K562 (cell line): ENCODE data around the gene ZNF106. TPM values are rescaled to one million over a fixed set of nuclear protein-coding genes. Genes with fewer than 3 reads are reported as not detected.

Experiments
- ATF6 ChIP-seq: sonication (generic); formaldehyde crosslinking; IDR thresholded peaks from 2 replicates; pipeline ENCODE4 v1.4.0; 2020; ENCODE audit warnings: mild to moderate bottlenecking, missing genetic modification reagents
- ELF4 ChIP-seq: fragments of 450-650 bp; formaldehyde crosslinking; IDR thresholded peaks from 2 replicates; pipeline ENCODE4 v1.4.0; 2022; ENCODE audit warnings: missing genetic modification characterization
- ETS1 ChIP-seq: conservative IDR thresholded peaks from 2 replicates; pipeline ENCODE4 v1.6.1; 2011; ENCODE audit warnings: low read depth, mild to moderate bottlenecking, low read length; ENCODE audit not compliant: control insufficient read depth
- GTF2A2 ChIP-seq: IDR thresholded peaks from 2 replicates; pipeline ENCODE4 v1.6.1; 2016; ENCODE audit warnings: mild to moderate bottlenecking, missing genetic modification characterization, missing compliant biosample characterization
- HNRNPL ChIP-seq: fragments of 200-400 bp; formaldehyde crosslinking; IDR thresholded peaks from 2 replicates; pipeline ENCODE4 v1.6.1; 2017; ENCODE audit warnings: low read depth, mild to moderate bottlenecking, low read length
- LEF1 ChIP-seq: fragments of 450-650 bp; IDR thresholded peaks from 2 replicates; pipeline ENCODE4 v1.6.1; 2016; ENCODE audit warnings: mild to moderate bottlenecking
- MAFK ChIP-seq: IDR thresholded peaks from 2 replicates; pipeline ENCODE4 v1.6.1; 2011; ENCODE audit warnings: low read length, improper control_type of control experiment
- MAX ChIP-seq: sonication (generic); formaldehyde crosslinking; IDR thresholded peaks from 2 replicates; pipeline ENCODE4 v1.9.0; 2022; ENCODE audit warnings: mild to moderate bottlenecking, missing genetic modification reagents
- MECOM ChIP-seq: fragments of 250-450 bp; sonication (Bioruptor Pico); IDR thresholded peaks from 2 replicates; pipeline ENCODE4 v1.8.0; 2022; ENCODE audit warnings: inconsistent platforms
- MEIS2 ChIP-seq: fragments of 450-650 bp; IDR thresholded peaks from 2 replicates; pipeline ENCODE4 v1.6.1; 2014; ENCODE audit warnings: mild to moderate bottlenecking; ENCODE audit not compliant: partially characterized antibody
- MTA2 ChIP-seq: fragments of 450-650 bp; IDR thresholded peaks from 2 replicates; pipeline ENCODE4 v1.6.1; 2016; ENCODE audit warnings: low read depth
- RFX7 ChIP-seq: fragments of 250-450 bp; sonication (Bioruptor Pico); IDR thresholded peaks from 2 replicates; pipeline ENCODE4 v1.5.1; 2021; ENCODE audit warnings: mild to moderate bottlenecking
- TAL1 ChIP-seq: fragments of 450-650 bp; IDR thresholded peaks from 2 replicates; pipeline ENCODE4 v1.6.1; 2016; ENCODE audit warnings: mild to moderate bottlenecking
- TBL1XR1 ChIP-seq, 2 experiments: IDR thresholded peaks; 2 replicates each; pipeline ENCODE4 v1.6.1; 2012; ENCODE audit warnings: improper control_type of control experiment in 2 of 2, low read length in 2 of 2, mild to moderate bottlenecking in 1 of 2
- TEAD1 ChIP-seq, 2 experiments: fragments of 450-650 bp in 1 of 2; sonication (generic) in 1 of 2; formaldehyde crosslinking; IDR thresholded peaks; 2 replicates each; pipeline versions ENCODE4 v1.4.0 to v1.8.0; 2020 to 2022; ENCODE audit warnings: mild to moderate bottlenecking in 2 of 2, missing genetic modification reagents in 1 of 2
- ZBTB11 ChIP-seq, 3 experiments: fragments of 200-800 bp in 1 of 3; fragments of 250-450 bp in 1 of 3; fragments of 450-650 bp in 1 of 3; sonication (Bioruptor Pico) in 1 of 3; sonication (Bioruptor generic) in 1 of 3; formaldehyde crosslinking in 1 of 3; IDR thresholded peaks; 2 replicates each; pipeline versions ENCODE4 v1.6.1 to v1.8.0; 2016 to 2022; ENCODE audit warnings: mild to moderate bottlenecking in 2 of 3, missing genetic modification characterization in 2 of 3, missing compliant biosample characterization in 1 of 3, moderate library complexity in 1 of 3
- ZKSCAN8 ChIP-seq: fragments of 200-800 bp; sonication (Bioruptor generic); IDR thresholded peaks from 2 replicates; pipeline ENCODE4 v1.6.1; 2016; ENCODE audit warnings: missing genetic modification characterization, missing compliant biosample characterization
- ZNF165 ChIP-seq: fragments of 250-450 bp; sonication (Bioruptor Pico); IDR thresholded peaks from 2 replicates; pipeline ENCODE4 v1.4.0; 2020; ENCODE audit warnings: borderline replicate concordance
- ZNF217 ChIP-seq: sonication (generic); formaldehyde crosslinking; IDR thresholded peaks from 2 replicates; pipeline ENCODE4 v1.8.0; 2022; ENCODE audit warnings: mild to moderate bottlenecking, missing genetic modification reagents
- ZNF239 ChIP-seq: fragments of 250-450 bp; sonication (Bioruptor Pico); IDR thresholded peaks from 2 replicates; pipeline ENCODE4 v1.4.0; 2020; ENCODE audit warnings: mild to moderate bottlenecking
- ZNF384 ChIP-seq: IDR thresholded peaks from 2 replicates; pipeline ENCODE4 v1.6.1; 2012; ENCODE audit warnings: low read depth, low read length, improper control_type of control experiment
- polyA plus RNA-seq, 8 experiments: library from polyadenylated mRNA; depleted of rRNA in 4 of 8; stranded (reverse) in 5 of 8; unstranded in 3 of 8; fragments of >200 nt; fragmentation: Nextera tagmentation in 2 of 8; fragmentation: Illumina TruSeq in 1 of 8; extraction: Ambion mirVana in 2 of 8; extraction: Trizol in 1 of 8; gene quantifications; 2 replicates each; pipeline versions ENCODE4 v1.2.1 to v1.2.3, GENCODE V29; 2011 to 2014; ENCODE audit warnings: inconsistent platforms in 1 of 8, missing spikeins in 1 of 8
- total RNA-seq, 7 experiments: library from RNA; depleted of rRNA in 6 of 7; stranded (reverse); fragments of >200 nt in 6 of 7; fragmentation: Illumina TruSeq in 2 of 7; extraction: Trizol in 2 of 7; gene quantifications; 2 replicates each; pipeline versions ENCODE4 v1.2.1 to v1.2.3, GENCODE V29; 2011 to 2021; ENCODE audit warnings: low replicate concordance in 1 of 7

ZNF106 gene
- total and polyA plus RNA-seq, 9 of the 15 experiments (the other 6 are each of a cell fraction or from before 2014, with no cell fraction given) = 14.4 to 55.3 (median 33.7) TPM

GRCh38 chr15:42498212-42499068, 7.5 kb upstream of the ZNF106 start (continued):
- TF ChIP-seq ZBTB11 (CRISPR knock-in tag; IDR thresholded peaks at IDR 0.05) (no peak), ZKSCAN8 (CRISPR knock-in tag) (0 out of 2 replicates have a peak, but pooled peaks have one; percentile 30), LEF1 (peak; percentile 16; the same call in 1 of the 2 replicates), ZNF165 (no peak), TBL1XR1 (IDR thresholded peaks at IDR 0.05; ENCODE audit: low read length in 2 of 2) (no peak), ZNF384 (0 out of 2 replicates have a peak, but pooled peaks have one; percentile 9), ETS1 (no peak), HNRNPL (no peak), ZNF239 (0 out of 2 replicates have a peak, but pooled peaks have one; percentile 14), MEIS2 (peak; percentile 63), TAL1 (0 out of 2 replicates have a peak, but pooled peaks have one; percentile 15), ELF4 (CRISPR knock-in tag) (0 out of 2 replicates have a peak, but pooled peaks have one; percentile 44), ZNF217 (CRISPR knock-in tag) (no peak), GTF2A2 (tag) (no peak), TEAD1 (CRISPR knock-in tag; IDR thresholded peaks at IDR 0.05) (peak in 1 of 2 experiments; percentile 35; a peak in 1 of 4 replicates), RFX7 (CRISPR knock-in tag) (no peak), MAX (peak; percentile 30; the same call in 1 of the 2 replicates), MAFK (no peak), MTA2 (no peak), MECOM (CRISPR knock-in tag) (no peak), ATF6 (CRISPR knock-in tag) (no peak)
